Suprapubic skin (tissue), 4 donors: ENCODE measurements around the gene AKAP8L. TPM values are rescaled to one million over a fixed set of nuclear protein-coding genes. Genes with fewer than 3 reads are reported as not detected.

Source experiments
- DNase-seq, 2 donors: peaks; one replicate each; pipeline ENCODE4 v3.0.0-alpha.2; 2019; ENCODE audit warnings: low spot score in 2 of 2
- H3K27ac ChIP-seq: fragments of 200-600 bp; sonication (generic); one replicate; pipeline ENCODE4 v1.5.1; 2019
- H3K27me3 ChIP-seq: fragments of 200-600 bp; sonication (generic); one replicate; pipeline ENCODE4 v1.5.1; 2019
- H3K36me3 ChIP-seq: fragments of 200-600 bp; sonication (generic); one replicate; pipeline ENCODE4 v1.5.1; 2019
- H3K4me1 ChIP-seq: fragments of 200-600 bp; sonication (generic); one replicate; pipeline ENCODE4 v1.5.1; 2019
- H3K4me3 ChIP-seq: fragments of 200-600 bp; sonication (generic); one replicate; pipeline ENCODE4 v1.5.1; 2019; ENCODE audit warnings: mild to moderate bottlenecking
- H3K9me3 ChIP-seq: fragments of 200-600 bp; sonication (generic); one replicate; pipeline ENCODE4 v1.5.1; 2019
- CTCF ChIP-seq, 2 donors: fragments of 200-600 bp in 1 of 2; fragments of 450-650 bp in 1 of 2; sonication (generic) in 1 of 2; IDR thresholded peaks; one replicate each; pipeline ENCODE4 v1.5.1; 2016 to 2019; ENCODE audit warnings: antibody characterized with exemption in 2 of 2, mild to moderate bottlenecking in 1 of 2, moderate library complexity in 1 of 2
- EP300 ChIP-seq: sonication (generic); formaldehyde crosslinking; IDR thresholded peaks from one replicate; pipeline ENCODE4 v1.6.1; 2017; ENCODE audit warnings: antibody characterized with exemption
- POLR2A ChIP-seq, 2 donors: fragments of 450-650 bp; IDR thresholded peaks; one replicate each; pipeline ENCODE4 v1.6.1; 2017; ENCODE audit warnings: antibody characterized with exemption in 2 of 2, mild to moderate bottlenecking in 2 of 2, moderate library complexity in 2 of 2
- POLR2AphosphoS5 ChIP-seq, 3 donors: sonication (generic); formaldehyde crosslinking; IDR thresholded peaks; one replicate each; pipeline ENCODE4 v1.6.1; 2017; ENCODE audit warnings: antibody characterized with exemption in 3 of 3
- WGBS: methylation state at CpG from one replicate; pipeline ENCODE4 v1.1.5; 2018; 5-methylcytosine and 5-hydroxymethylcytosine counted together
- total RNA-seq, 4 donors: library from RNA; depleted of rRNA; stranded (reverse); fragments of >200 nt; gene quantifications; one replicate each; pipeline ENCODE4 v1.1.0, GENCODE V29; 2016

Gene AKAP8L
- total RNA-seq, 4 donors from 2014 or later, result 97.5 to 259 (median 118) TPM

DNA sequence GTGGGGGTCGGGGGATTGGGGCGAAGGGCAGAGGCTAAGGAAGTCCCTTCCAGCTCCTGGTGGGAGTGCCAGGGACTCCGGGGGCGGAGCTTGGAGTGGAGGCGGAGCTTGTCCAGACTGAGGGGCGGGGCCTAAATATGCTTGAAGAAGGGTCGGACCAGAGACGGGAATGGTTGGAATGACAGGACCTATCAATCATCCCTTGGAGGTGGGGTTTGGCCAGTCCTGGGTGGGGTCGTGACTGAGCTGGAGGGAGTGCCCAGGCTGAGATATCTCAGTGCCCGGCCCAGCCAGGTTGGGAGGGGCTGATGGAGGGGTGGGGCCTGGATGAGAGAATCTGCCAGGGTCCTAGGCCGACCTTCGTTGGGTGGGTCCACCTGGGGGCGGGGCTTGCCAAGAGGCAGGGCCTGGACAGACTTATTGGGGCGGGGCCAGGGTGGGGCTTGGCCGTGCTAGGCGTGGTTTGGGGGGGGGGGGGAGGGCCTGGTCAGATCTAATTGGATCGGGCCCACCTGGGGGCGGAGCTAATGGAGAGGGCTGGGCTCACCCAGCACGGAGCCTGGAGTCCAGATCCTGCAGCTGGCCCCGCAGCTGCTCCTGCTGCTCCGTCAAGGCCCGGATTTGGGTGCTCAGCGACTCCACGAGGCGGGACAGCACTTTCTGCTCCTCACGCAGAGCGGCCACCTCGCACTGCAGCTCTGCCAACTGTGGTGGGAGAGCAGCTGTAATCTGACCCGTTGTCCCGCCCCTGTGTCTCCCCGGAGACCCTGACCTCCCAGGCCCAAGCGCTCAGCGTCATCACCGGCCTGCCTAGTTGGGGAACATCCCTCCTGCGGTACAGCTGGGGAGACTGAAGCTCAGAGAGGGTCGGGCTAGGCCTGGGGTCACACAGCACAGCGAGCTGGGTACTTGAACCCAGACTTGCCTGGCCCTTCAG, 33.6 kb upstream of the AKAP8L start:
- no peak overlapping the region for H3K27ac ChIP-seq
- peaks cover 36% of the 10 kb centered on the region for H3K4me1 ChIP-seq
- no peaks in the 10 kb centered on the region for H3K9me3 ChIP-seq
- H3K27me3 ChIP-seq, result peaks cover 23% of the 10 kb centered on the region
- DNase-seq, result peak; percentile 92 to 93
- WGBS, result 15% methylated on average over 16 of the region's 37 CpGs
- TF ChIP-seq EP300 (no peak), POLR2A (IDR thresholded peaks at IDR 0.05) (peak in 1 of 2 donors; percentile 32)
- peak overlapping the region; percentile 54 for H3K4me3 ChIP-seq
- no peaks in the 10 kb centered on the region for H3K36me3 ChIP-seq

- peaks cover 4% of the 10 kb centered on the region for H3K27me3 ChIP-seq
- TF ChIP-seq POLR2A (IDR thresholded peaks at IDR 0.05) (no peak), CTCF (IDR thresholded peaks at IDR 0.05) (no peak), POLR2AphosphoS5 (IDR thresholded peaks at IDR 0.05) (no peak), EP300 (no peak)
- peak overlapping the region; percentile 83 for H3K27ac ChIP-seq
- 93% methylated on average over 1 of the region's 1 CpG for WGBS
- H3K9me3 ChIP-seq, result no peaks in the 10 kb centered on the region
- no peaks in the 10 kb centered on the region for H3K36me3 ChIP-seq
- no peak overlapping the region for H3K4me3 ChIP-seq
- DNase-seq, result peak in 1 of 2 donors; percentile 56
- H3K4me1 ChIP-seq, result peaks cover 26% of the 10 kb centered on the region
Observed at GRCh38 chr19:15450528-15450890, 31.7 kb upstream of the AKAP8L start.

DNA sequence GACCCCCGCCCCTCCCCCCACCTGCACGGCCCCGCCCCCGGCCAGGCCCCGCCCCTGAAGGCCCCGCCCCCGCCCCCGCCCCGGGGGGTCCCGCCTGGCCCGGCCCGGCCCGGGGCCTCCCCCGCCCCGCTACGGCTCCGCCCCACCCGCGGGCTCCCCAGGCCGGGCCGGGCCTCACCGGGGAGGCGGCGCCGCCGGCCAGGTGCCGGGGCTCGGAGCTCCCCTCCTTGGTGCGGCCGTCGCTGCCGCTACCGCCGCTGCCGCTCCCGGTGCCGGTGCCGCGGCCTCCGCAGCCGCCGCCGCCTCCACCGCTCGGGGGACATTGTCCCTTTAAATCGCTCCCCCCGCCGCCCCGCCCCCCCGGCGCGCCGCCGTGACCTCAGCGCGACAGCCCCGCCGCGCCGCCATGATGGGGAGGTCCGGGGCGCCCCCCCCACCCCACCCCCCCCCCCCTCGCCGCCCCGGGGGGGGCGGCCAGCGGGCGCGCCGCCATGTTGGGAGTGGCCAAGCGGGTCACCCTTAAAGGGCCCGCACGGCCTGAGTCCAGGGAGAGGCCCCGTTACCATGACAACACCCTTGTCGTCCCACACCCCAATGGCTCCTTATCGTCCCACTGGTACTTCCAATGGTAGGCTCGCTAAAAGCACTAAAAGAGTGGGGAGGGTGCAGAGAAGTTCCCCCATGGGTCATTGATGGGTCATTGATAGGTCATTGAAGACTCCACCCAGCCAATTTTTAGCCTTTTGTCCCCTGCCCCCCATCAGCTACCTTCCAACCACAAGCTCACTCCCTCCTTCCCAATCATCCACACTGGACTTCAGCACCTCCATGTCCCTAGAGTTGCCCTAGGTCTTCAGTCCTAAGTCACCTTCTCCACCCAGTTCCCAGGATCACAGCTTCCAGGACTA, 31.1 kb upstream of the AKAP8L start, which contains the start of gene WIZ:
Gene WIZ, minus strand, starts transcription at position 337 of the 908 bp plus-strand sequence. CDS start 1,649 bp downstream, outside the sequence.
- Histone ChIP-seq H3K9me3 (no peaks in the 10 kb centered on the region), H3K4me1 (peaks cover 26% of the 10 kb centered on the region), H3K27me3 (no peaks in the 10 kb centered on the region), H3K27ac (peak within 1 kb of the TSS; percentile 83), H3K4me3 (peak within 1 kb of the TSS; percentile 79), H3K36me3 (no peaks in the 10 kb centered on the region)
- TF ChIP-seq POLR2AphosphoS5 (IDR thresholded peaks at IDR 0.05) (no peak), EP300 (no peak), POLR2A (IDR thresholded peaks at IDR 0.05) (no peak), CTCF (IDR thresholded peaks at IDR 0.05) (no peak)
- DNase-seq, result peak; percentile 90 to 91
- 2% methylated on average over 18 of the region's 77 CpGs for WGBS

DNA sequence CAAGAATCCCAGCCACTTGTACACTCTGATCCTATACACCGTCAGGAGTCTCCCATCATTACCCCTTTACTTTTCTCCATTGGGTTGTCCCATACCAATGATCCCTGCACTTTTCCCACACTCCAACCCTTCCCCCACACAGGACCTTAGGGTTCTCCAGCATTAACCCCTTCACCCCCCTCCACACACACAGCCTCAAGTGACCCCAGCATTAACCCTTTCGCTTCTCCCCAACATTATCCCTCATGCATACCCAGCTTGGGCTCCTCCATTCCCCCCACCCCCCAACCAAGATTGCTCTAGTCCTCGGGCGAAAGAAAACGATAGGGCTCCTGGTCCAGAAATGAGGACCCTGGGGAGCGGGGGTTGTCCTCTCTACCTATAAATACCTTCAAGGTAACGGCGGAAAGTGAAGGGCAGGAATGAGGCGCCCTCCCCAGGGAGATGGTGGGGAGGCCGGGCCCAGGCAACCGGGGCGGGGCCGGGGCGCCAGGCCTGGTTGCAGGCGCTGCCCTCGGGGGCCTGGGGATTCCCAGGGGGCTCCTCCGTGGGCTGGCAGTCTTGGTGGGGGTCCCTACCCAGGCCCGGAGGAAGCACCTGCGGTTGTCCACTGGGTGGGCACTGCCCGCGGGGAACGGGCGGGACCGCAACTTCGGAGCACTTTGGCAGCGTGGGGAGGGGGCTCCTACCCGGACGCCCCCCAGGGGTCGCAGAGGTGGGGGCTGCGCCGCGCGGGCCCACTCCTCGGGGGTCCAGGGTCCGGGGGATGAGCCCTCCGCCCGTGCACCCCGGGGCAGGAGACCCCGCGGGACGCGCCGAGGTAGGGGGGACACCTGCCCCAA, 30.2 kb upstream of the AKAP8L start:
- DNase-seq, result peak in 1 of 2 donors; percentile 73
- 9% methylated on average over 14 of the region's 43 CpGs for WGBS

More for the DNA sequence above, 30.2 kb upstream of the AKAP8L start:
- Histone ChIP-seq H3K27ac (peak overlapping the region; percentile 24), H3K36me3 (no peaks in the 10 kb centered on the region), H3K4me1 (peaks cover 26% of the 10 kb centered on the region), H3K27me3 (no peaks in the 10 kb centered on the region), H3K4me3 (peak overlapping the region; percentile 79), H3K9me3 (no peaks in the 10 kb centered on the region)
- no peak for TF ChIP-seq POLR2AphosphoS5 (IDR thresholded peaks at IDR 0.05)
- no peak for TF ChIP-seq POLR2A (IDR thresholded peaks at IDR 0.05)
- no peak for TF ChIP-seq CTCF (IDR thresholded peaks at IDR 0.05)
- no peak for TF ChIP-seq EP300
